Sigmoid colon (tissue), 7 donors: ENCODE measurements around the gene KLF7. TPM values are rescaled to one million over a fixed set of nuclear protein-coding genes. Genes with fewer than 3 reads are reported as not detected.

ENCODE experiments used
- DNase-seq: peaks from one replicate; pipeline ENCODE4 v3.0.0-alpha.2; 2019
- H3K27ac ChIP-seq, 4 donors: fragments of 200-600 bp; sonication (generic); one replicate each; pipeline ENCODE4 v1.5.1; 2016 to 2019; ENCODE audit warnings: mild to moderate bottlenecking in 1 of 4
- H3K27me3 ChIP-seq, 3 donors: fragments of 200-600 bp; sonication (generic); one replicate each; pipeline ENCODE4 v1.5.1; 2019; ENCODE audit warnings: mild to moderate bottlenecking in 1 of 3
- H3K36me3 ChIP-seq, 4 donors: fragments of 200-600 bp; sonication (generic); one replicate each; pipeline ENCODE4 v1.5.1; 2016 to 2019
- H3K4me1 ChIP-seq, 4 donors: fragments of 200-600 bp; sonication (generic); one replicate each; pipeline ENCODE4 v1.5.1; 2017 to 2019
- H3K4me3 ChIP-seq, 4 donors: fragments of 200-600 bp; sonication (generic); one replicate each; pipeline ENCODE4 v1.5.1; 2017 to 2019; ENCODE audit warnings: mild to moderate bottlenecking in 2 of 4, moderate library complexity in 1 of 4
- H3K9me3 ChIP-seq, 4 donors: fragments of 200-600 bp in 3 of 4; sonication (generic) in 3 of 4; one replicate each; pipeline versions ENCODE4 v1.5.1 to v1.6.1; 2013 to 2019
- CTCF ChIP-seq, 4 experiments: fragments of 450-650 bp in 3 of 4; fragments of 200-600 bp in 1 of 4; IDR thresholded peaks; one replicate each; pipeline ENCODE4 v1.5.1; 2016 to 2019; ENCODE audit warnings: antibody characterized with exemption in 4 of 4, mild to moderate bottlenecking in 3 of 4, moderate library complexity in 2 of 4
- EP300 ChIP-seq, 4 donors: sonication (generic); formaldehyde crosslinking; IDR thresholded peaks; one replicate each; pipeline ENCODE4 v1.6.1; 2017; ENCODE audit warnings: antibody characterized with exemption in 4 of 4
- POLR2A ChIP-seq, 2 donors: fragments of 450-650 bp; IDR thresholded peaks; one replicate each; pipeline ENCODE4 v1.6.1; 2016; ENCODE audit warnings: antibody characterized with exemption in 2 of 2, mild to moderate bottlenecking in 2 of 2, moderate library complexity in 2 of 2
- POLR2AphosphoS5 ChIP-seq, 4 donors: sonication (generic); formaldehyde crosslinking; IDR thresholded peaks; one replicate each; pipeline ENCODE4 v1.6.1; 2017; ENCODE audit warnings: antibody characterized with exemption in 4 of 4
- WGBS, 2 donors: extraction: QIAGEN DNeasy Blood & Tissue Kit; methylation state at CpG; one replicate each; pipeline ENCODE4 v1.1.7; 2013; 5-methylcytosine and 5-hydroxymethylcytosine counted together
- intact Hi-C: fragments of 100-400 bp; cut with DNase I; formaldehyde crosslinking; loops from one replicate; pipeline ENCODE4 v1.15.1; 2023
- polyA plus RNA-seq, 3 donors: library from polyadenylated mRNA; stranded (reverse); fragments of 200-250 nt; gene quantifications; one replicate each; pipeline ENCODE4 v1.2.3, GENCODE V29; 2013
- total RNA-seq, 4 donors: library from RNA; depleted of rRNA; stranded (reverse); fragments of >200 nt; gene quantifications; one replicate each; pipeline ENCODE4 v1.1.0, GENCODE V29; 2016
- donor health status: healthy with polysubstance abuse.
- donor health status: Bipolar disorder and iron deficiency.
- donor health status: healthy.

Gene KLF7
- total and polyA plus RNA-seq, 7 donors: 0.60 to 52.1 (median 21.2) TPM

GRCh38 chr2:207055257-207055656, 110.5 kb downstream of the KLF7 start:
- no peak overlapping the region for H3K27ac ChIP-seq
- H3K4me3 ChIP-seq: no peak overlapping the region
- no peaks in the 10 kb centered on the region for H3K36me3 ChIP-seq
- no peaks in the 10 kb centered on the region for H3K4me1 ChIP-seq
- H3K27me3 ChIP-seq: no peaks in the 10 kb centered on the region
- TF ChIP-seq CTCF (IDR thresholded peaks at IDR 0.05) (no peak), POLR2A (IDR thresholded peaks at IDR 0.05) (no peak), EP300 (IDR thresholded peaks at IDR 0.05) (no peak), POLR2AphosphoS5 (IDR thresholded peaks at IDR 0.05) (no peak)
- H3K9me3 ChIP-seq: no peaks in the 10 kb centered on the region
- intact Hi-C loops: no loop called here
- 84 to 85% methylated on average over 6 of the region's 6 CpGs for WGBS, 2 donors
- no peak for DNase-seq

GRCh38 chr2:207054521-207054920, 111.2 kb downstream of the KLF7 start:
- no peak overlapping the region for H3K27ac ChIP-seq
- no peak overlapping the region for H3K4me3 ChIP-seq
- no peaks in the 10 kb centered on the region for H3K36me3 ChIP-seq
- H3K9me3 ChIP-seq: no peaks in the 10 kb centered on the region
- no peak for DNase-seq
- no peaks in the 10 kb centered on the region for H3K4me1 ChIP-seq
- no peaks in the 10 kb centered on the region for H3K27me3 ChIP-seq
- intact Hi-C loops: no loop called here
- 72 to 85% methylated on average over 4 of the region's 4 CpGs for WGBS, 2 donors
- no peak for TF ChIP-seq POLR2AphosphoS5 (IDR thresholded peaks at IDR 0.05)
- TF ChIP-seq CTCF (IDR thresholded peaks at IDR 0.05): no peak
- TF ChIP-seq POLR2A (IDR thresholded peaks at IDR 0.05): no peak
- no peak for TF ChIP-seq EP300 (IDR thresholded peaks at IDR 0.05)

- H3K4me1 ChIP-seq: no peaks in the 10 kb centered on the region
- no peaks in the 10 kb centered on the region for H3K36me3 ChIP-seq
- no peak for DNase-seq
- H3K27ac ChIP-seq: no peak overlapping the region
- 81% methylated on average over 3 of the region's 3 CpGs for WGBS, 2 donors
- no peak overlapping the region for H3K4me3 ChIP-seq
- intact Hi-C loops: no loop called here
- no peaks in the 10 kb centered on the region for H3K9me3 ChIP-seq
- no peaks in the 10 kb centered on the region for H3K27me3 ChIP-seq
- no peak for TF ChIP-seq CTCF (IDR thresholded peaks at IDR 0.05)
- TF ChIP-seq EP300 (IDR thresholded peaks at IDR 0.05): no peak
- TF ChIP-seq POLR2AphosphoS5 (IDR thresholded peaks at IDR 0.05): no peak
- no peak for TF ChIP-seq POLR2A (IDR thresholded peaks at IDR 0.05)
These were observed 114.3 kb downstream of the KLF7 start for GRCh38 chr2:207051385-207051965.

GRCh38 chr2:207049122-207049521, 116.6 kb downstream of the KLF7 start:
- intact Hi-C loops: loop anchor here (5.0 kb wide), 1 partner anchor 428 kb away; no protein-coding TSS in a partner anchor
- no peak for DNase-seq
- Histone ChIP-seq H3K4me3 (no peak overlapping the region), H3K9me3 (no peaks in the 10 kb centered on the region), H3K27me3 (no peaks in the 10 kb centered on the region), H3K4me1 (no peaks in the 10 kb centered on the region), H3K27ac (no peak overlapping the region), H3K36me3 (no peaks in the 10 kb centered on the region)
- 64 to 72% methylated on average over 5 of the region's 5 CpGs for WGBS, 2 donors
- TF ChIP-seq EP300 (IDR thresholded peaks at IDR 0.05) (no peak), CTCF (IDR thresholded peaks at IDR 0.05) (no peak), POLR2AphosphoS5 (IDR thresholded peaks at IDR 0.05) (no peak), POLR2A (IDR thresholded peaks at IDR 0.05) (no peak)

GRCh38 chr2:207048416-207048815, 117.3 kb downstream of the KLF7 start:
- DNase-seq: no peak
- Histone ChIP-seq H3K9me3 (no peaks in the 10 kb centered on the region), H3K27ac (no peak overlapping the region), H3K36me3 (no peaks in the 10 kb centered on the region), H3K4me1 (no peaks in the 10 kb centered on the region), H3K4me3 (no peak overlapping the region), H3K27me3 (no peaks in the 10 kb centered on the region)
- TF ChIP-seq CTCF (IDR thresholded peaks at IDR 0.05) (no peak), EP300 (IDR thresholded peaks at IDR 0.05) (no peak), POLR2AphosphoS5 (IDR thresholded peaks at IDR 0.05) (no peak)
- 74 to 77% methylated on average over 5 of the region's 5 CpGs for WGBS, 2 donors
- intact Hi-C loops: loop anchor here (5.0 kb wide), 1 partner anchor 429 kb away; no protein-coding TSS in a partner anchor
